Glomerular visceral epithelial cell (primary cell): ENCODE results near the gene SUPT3H.

ENCODE experiments used
- DNase-seq: peaks from one replicate; pipeline ENCODE4 v3.0.0-alpha.2; 2016; ENCODE audit errors: extremely low spot score

Gene SUPT3H

GRCh38 chr6:45388328-45388727 is 10.6 kb upstream of the SUPT3H start:
- DNase-seq = no peak

GRCh38 chr6:45387236-45387635 is 9.5 kb upstream of the SUPT3H start:
- DNase-seq = no peak

GRCh38 chr6:45386501-45386900 is 8.8 kb upstream of the SUPT3H start:
- no peak for DNase-seq

GRCh38 chr6:45382391-45382790 is 4.7 kb upstream of the SUPT3H start:
- DNase-seq = no peak

GRCh38 chr6:45378334-45378926 is 696 bp upstream of the SUPT3H start:
- DNase-seq = no peak

- DNase-seq = no peak
Measured at GRCh38 chr6:45377043-45377553, 636 bp downstream of the SUPT3H start.

GRCh38 chr6:45376310-45377042 is 1.3 kb downstream of the SUPT3H start:
- DNase-seq = no peak

- DNase-seq = no peak
Measured at GRCh38 chr6:45375449-45375848, 2.3 kb downstream of the SUPT3H start.

GRCh38 chr6:45371924-45372573 is 5.7 kb downstream of the SUPT3H start:
- no peak for DNase-seq

GRCh38 chr6:45369870-45370269 is 7.9 kb downstream of the SUPT3H start:
- DNase-seq = no peak

GRCh38 chr6:45367999-45368398 is 9.7 kb downstream of the SUPT3H start:
- DNase-seq = no peak

- DNase-seq = no peak
Measured at GRCh38 chr6:45366534-45366933, 11.2 kb downstream of the SUPT3H start.

- DNase-seq = no peak
Measured at GRCh38 chr6:45365036-45365435, 12.7 kb downstream of the SUPT3H start.

- no peak for DNase-seq
Measured at GRCh38 chr6:45364466-45364865, 13.3 kb downstream of the SUPT3H start.

GRCh38 chr6:45353654-45354053 is 24.1 kb downstream of the SUPT3H start:
- no peak for DNase-seq

GRCh38 chr6:45351667-45352066 is 26.1 kb downstream of the SUPT3H start:
- DNase-seq = no peak

- DNase-seq = no peak
Measured at GRCh38 chr6:45351076-45351475, 26.7 kb downstream of the SUPT3H start.

GRCh38 chr6:45350186-45350710 is 27.5 kb downstream of the SUPT3H start:
- no peak for DNase-seq

GRCh38 chr6:45344900-45345299 is 32.8 kb downstream of the SUPT3H start:
- no peak for DNase-seq

GRCh38 chr6:45328523-45328922 is 49.2 kb downstream of the SUPT3H start:
- no peak for DNase-seq

- DNase-seq = peak; percentile 81
Measured at GRCh38 chr6:45327956-45328522, 49.7 kb downstream of the SUPT3H start, which contains the start of gene RUNX2. Gene RUNX2, plus strand, starts transcription at chr6:45328330. Its CDS starts 397 bp downstream, at chr6:45328727.
